Activated T-cell treated with anti-CD3 and anti-CD28 coated beads, Interleukin-2, amount 50 U/mL, for 24 hours (primary cell): ENCODE results near the gene LMF2.
A peak's percentile ranks its signal among the peaks of the same experiment; 100 is the strongest.
"Not testable (repeated sequence)": the region's sequence is repeated elsewhere in the genome, so short reads cannot be mapped to it uniquely, and the experiment has no call there.

Experiments used
- DNase-seq: peaks from one replicate; pipeline ENCODE4 v3.0.0-alpha.2; 2020
- H3K27ac Mint-ChIP-seq: 2 replicates; pipeline ENCODE4 v1.8.0; 2020; ENCODE audit warnings: mild to moderate bottlenecking, mixed read lengths
- H3K27me3 Mint-ChIP-seq: 2 replicates; pipeline ENCODE4 v1.8.0; 2020; ENCODE audit warnings: mixed read lengths
- H3K36me3 Mint-ChIP-seq: 2 replicates; pipeline ENCODE4 v1.8.0; 2020; ENCODE audit warnings: low read depth, mixed read lengths
- H3K4me1 Mint-ChIP-seq: 2 replicates; pipeline ENCODE4 v1.8.0; 2020; ENCODE audit warnings: low read depth, mixed read lengths
- H3K4me3 Mint-ChIP-seq: 2 replicates; pipeline ENCODE4 v1.8.0; 2020; ENCODE audit warnings: mild to moderate bottlenecking, moderate library complexity, mixed read lengths
- H3K9me3 Mint-ChIP-seq: 2 replicates; pipeline ENCODE4 v1.8.0; 2020; ENCODE audit warnings: mixed read lengths

LMF2 gene

GRCh38 chr22:50544078-50544745 is 36.7 kb upstream of the LMF2 start:
- Mint-ChIP-seq H3K4me1 (peaks cover 66% of the 10 kb centered on the region), H3K27ac (peak overlapping the region; percentile 72), H3K36me3 (no peaks in the 10 kb centered on the region), H3K9me3 (no peaks in the 10 kb centered on the region), H3K4me3 (peak overlapping the region; percentile 45), H3K27me3 (no peaks in the 10 kb centered on the region)
- peak; percentile 88 for DNase-seq

DNA sequence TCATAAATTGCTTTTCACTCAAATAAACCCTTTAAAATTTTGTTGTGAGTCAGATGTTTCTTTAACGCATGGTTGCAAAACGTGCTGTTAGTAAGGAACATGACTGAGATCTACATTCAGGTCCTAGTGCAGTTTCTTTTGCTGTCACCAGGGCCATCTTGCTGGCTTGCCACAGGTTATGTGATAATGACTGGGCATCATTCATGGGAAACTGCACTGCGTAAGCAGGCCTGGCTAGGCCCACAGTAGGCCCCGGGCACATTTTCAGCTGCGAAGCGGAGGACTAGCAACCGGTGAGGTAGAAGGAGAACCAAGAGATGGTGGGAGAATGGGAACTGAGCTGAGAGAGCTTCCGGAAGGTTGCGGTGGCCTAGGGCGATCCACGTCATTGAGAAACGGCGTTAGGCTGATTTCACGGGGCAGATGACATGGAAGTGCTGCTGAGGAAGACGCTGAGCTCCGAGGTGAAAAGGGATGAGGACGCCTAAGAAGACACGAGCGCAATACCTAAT is 35.0 kb upstream of the LMF2 start:
- Mint-ChIP-seq H3K9me3 (no peaks in the 10 kb centered on the region), H3K4me1 (peaks cover 74% of the 10 kb centered on the region), H3K27me3 (no peaks in the 10 kb centered on the region), H3K27ac (peak overlapping the region; percentile 91), H3K36me3 (no peaks in the 10 kb centered on the region), H3K4me3 (no peak overlapping the region)
- no peak for DNase-seq

- Mint-ChIP-seq H3K4me3 (peak overlapping the region; percentile 1), H3K4me1 (peaks cover 78% of the 10 kb centered on the region), H3K27ac (peak overlapping the region; percentile 91)
- H3K36me3 Mint-ChIP-seq, H3K27me3 Mint-ChIP-seq, H3K9me3 Mint-ChIP-seq, DNase-seq: not testable (repeated sequence)
Measured at GRCh38 chr22:50541667-50542026, 34.1 kb upstream of the LMF2 start.

GRCh38 chr22:50540381-50540780 is 32.9 kb upstream of the LMF2 start:
- peaks cover 74% of the 10 kb centered on the region for H3K4me1 Mint-ChIP-seq
- H3K9me3 Mint-ChIP-seq, result no peaks in the 10 kb centered on the region
- H3K27me3 Mint-ChIP-seq, result no peaks in the 10 kb centered on the region
- no peak overlapping the region for H3K4me3 Mint-ChIP-seq
- peak overlapping the region; percentile 91 for H3K27ac Mint-ChIP-seq
- no peaks in the 10 kb centered on the region for H3K36me3 Mint-ChIP-seq
- DNase-seq, result no peak

GRCh38 chr22:50537765-50538164 is 30.3 kb upstream of the LMF2 start:
- Mint-ChIP-seq H3K9me3 (no peaks in the 10 kb centered on the region), H3K36me3 (no peaks in the 10 kb centered on the region), H3K4me1 (peaks cover 78% of the 10 kb centered on the region), H3K27ac (peak overlapping the region; percentile 99), H3K27me3 (no peaks in the 10 kb centered on the region), H3K4me3 (peak overlapping the region; percentile 59)
- DNase-seq, result peak; percentile 9

- Mint-ChIP-seq H3K4me3 (no peak overlapping the region), H3K36me3 (peaks cover under 1% of the 10 kb centered on the region), H3K27ac (no peak overlapping the region), H3K27me3 (no peaks in the 10 kb centered on the region), H3K4me1 (peaks cover 67% of the 10 kb centered on the region), H3K9me3 (no peaks in the 10 kb centered on the region)
- no peak for DNase-seq
Measured at GRCh38 chr22:50536226-50536625, 28.7 kb upstream of the LMF2 start.

DNA sequence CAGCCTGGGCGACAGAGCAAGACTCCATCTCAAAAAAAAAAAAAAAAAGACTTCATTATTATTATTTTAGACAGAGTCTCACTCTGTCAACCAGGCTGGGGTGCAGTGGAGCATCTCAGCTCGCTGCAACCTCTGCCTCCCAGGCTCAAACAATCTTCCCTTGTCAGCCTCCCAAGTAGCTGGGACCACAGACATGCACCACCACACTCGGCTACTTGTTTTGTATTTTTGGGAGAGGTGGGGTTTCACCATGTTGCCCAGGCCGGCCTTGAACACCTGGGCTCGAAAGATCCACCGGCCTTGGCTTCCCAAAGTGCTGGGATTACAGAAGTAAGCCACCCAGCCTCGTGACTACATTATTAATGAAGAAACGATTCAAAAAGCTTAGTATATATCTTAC is 27.6 kb upstream of the LMF2 start:
- DNase-seq, result no peak
- Mint-ChIP-seq H3K4me3 (no peak overlapping the region), H3K36me3 (peaks cover 2% of the 10 kb centered on the region), H3K9me3 (no peaks in the 10 kb centered on the region), H3K27me3 (no peaks in the 10 kb centered on the region), H3K4me1 (peaks cover 59% of the 10 kb centered on the region), H3K27ac (peak overlapping the region; percentile 33)

DNA sequence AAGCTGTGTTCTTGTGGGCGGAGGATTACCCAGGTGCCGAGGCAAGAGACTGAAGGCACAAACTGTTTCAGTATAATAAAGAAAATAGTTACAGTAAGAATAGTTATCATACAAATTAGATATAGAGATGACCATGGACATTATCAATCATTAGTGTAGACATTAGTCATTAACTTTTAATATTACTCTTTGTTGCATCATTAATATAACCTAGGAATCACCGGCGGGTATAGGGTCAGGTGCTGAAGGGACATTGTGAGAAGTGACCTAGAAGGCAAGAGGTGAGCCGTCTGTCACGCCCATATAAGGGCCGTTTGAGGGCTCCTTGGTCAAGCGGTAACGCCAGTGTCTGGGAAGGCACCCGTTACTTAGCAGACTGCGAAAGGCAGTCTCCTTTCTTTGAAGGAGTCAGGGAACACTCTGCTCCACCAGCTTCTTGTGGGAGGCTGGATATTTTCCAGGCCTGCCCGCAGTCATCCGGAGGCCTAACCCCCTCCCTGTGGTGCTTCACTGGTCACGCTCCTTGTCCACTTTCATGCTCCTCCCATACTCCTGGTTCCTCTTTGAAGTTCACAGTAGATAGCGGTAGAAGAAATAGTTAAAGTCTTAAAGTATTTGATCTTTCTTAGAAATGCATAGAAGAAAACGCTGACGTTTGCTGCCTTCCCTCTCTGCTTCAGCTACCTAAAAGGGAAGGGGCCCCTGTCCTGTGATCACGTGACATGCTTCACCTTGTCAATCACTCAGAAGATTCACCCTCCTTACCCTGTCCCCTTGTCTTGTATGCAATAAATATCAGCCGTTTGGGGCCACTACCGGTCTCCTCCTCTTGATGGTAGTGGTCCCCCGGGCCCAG is 26.6 kb upstream of the LMF2 start:
- peaks cover 50% of the 10 kb centered on the region for H3K4me1 Mint-ChIP-seq
- H3K27ac Mint-ChIP-seq, result peak overlapping the region; percentile 66
- not testable (repeated sequence) for H3K36me3 Mint-ChIP-seq, H3K27me3 Mint-ChIP-seq, DNase-seq, H3K9me3 Mint-ChIP-seq
- H3K4me3 Mint-ChIP-seq, result peak overlapping the region; percentile 15

DNA sequence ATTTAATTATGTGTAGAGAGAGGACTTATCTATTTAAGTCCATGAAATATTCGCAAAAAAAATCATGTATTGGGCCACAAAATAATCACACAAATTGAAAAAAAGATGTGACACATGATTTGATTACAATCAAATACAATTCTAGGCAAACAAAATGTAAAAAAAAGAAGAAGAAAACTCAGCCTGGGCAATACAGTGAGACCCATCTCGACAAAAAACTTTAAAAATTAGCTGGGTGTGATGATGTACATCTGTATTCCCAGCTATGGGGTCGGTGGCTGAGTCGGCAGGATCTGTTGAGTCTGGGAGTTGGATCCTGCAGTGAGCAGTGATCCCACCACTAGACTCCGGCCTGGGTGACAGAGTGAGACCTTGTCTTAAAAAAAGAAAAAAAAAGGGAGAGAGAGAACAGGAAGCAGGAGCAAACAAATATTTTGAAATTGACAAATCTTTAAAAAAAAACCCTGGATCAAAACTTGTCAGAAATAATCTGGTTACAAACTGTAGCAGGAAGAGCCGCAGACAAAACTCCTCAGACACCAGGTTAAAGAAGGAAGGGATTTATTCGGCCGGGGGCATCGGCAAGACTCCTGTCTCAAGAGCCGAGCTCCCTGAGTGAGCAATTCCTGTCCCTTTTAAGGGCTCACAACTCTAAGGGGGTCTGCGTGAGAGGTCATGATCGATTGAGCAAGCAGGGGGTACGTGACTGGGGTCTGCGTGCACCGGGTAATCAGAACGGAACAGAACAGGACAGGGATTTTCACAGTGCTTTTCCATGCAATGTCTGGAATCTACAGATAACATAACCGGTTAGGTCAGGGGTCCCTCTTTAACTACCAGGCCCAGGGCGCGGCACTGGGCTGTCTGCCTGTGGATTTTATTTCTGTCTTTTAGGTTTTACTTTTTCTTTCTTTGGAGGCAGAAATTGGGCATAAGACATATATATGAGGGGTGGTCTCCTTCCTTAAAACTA is 25.6 kb upstream of the LMF2 start:
- Mint-ChIP-seq H3K4me3 (peak overlapping the region; percentile 90), H3K27me3 (no peaks in the 10 kb centered on the region), H3K4me1 (peaks cover 52% of the 10 kb centered on the region), H3K9me3 (no peaks in the 10 kb centered on the region), H3K27ac (peak overlapping the region; percentile 87), H3K36me3 (peaks cover 12% of the 10 kb centered on the region)
- no peak for DNase-seq

- Mint-ChIP-seq H3K36me3 (peaks cover 22% of the 10 kb centered on the region), H3K4me1 (peaks cover 53% of the 10 kb centered on the region), H3K27ac (peak overlapping the region; percentile 97), H3K4me3 (peak overlapping the region; percentile 90), H3K9me3 (no peaks in the 10 kb centered on the region), H3K27me3 (no peaks in the 10 kb centered on the region)
- peak; percentile 37 for DNase-seq
Measured at GRCh38 chr22:50531962-50532674, 24.6 kb upstream of the LMF2 start.

DNA sequence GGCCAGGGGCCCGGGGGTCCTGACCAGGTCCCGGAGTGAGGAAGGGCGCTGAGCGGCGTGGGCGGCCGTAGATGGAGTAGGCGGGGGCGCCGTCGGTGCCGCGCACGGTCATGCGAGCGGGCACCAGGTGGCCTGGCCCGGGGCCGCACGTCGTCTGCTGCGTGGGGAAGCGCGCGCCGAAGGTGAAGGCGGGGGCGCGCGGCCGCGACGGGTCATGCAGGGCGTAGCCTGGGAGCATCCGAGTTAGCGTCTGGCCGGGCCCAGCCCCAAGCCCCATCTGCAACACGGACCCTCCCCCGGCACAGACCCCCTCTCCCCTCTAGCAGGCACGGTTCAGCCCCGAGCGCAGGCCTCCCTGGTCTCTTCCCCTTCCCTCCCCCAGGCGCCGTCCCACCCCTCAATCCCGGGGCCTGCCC is 24.1 kb upstream of the LMF2 start:
- peak overlapping the region; percentile 97 for H3K27ac Mint-ChIP-seq

DNA sequence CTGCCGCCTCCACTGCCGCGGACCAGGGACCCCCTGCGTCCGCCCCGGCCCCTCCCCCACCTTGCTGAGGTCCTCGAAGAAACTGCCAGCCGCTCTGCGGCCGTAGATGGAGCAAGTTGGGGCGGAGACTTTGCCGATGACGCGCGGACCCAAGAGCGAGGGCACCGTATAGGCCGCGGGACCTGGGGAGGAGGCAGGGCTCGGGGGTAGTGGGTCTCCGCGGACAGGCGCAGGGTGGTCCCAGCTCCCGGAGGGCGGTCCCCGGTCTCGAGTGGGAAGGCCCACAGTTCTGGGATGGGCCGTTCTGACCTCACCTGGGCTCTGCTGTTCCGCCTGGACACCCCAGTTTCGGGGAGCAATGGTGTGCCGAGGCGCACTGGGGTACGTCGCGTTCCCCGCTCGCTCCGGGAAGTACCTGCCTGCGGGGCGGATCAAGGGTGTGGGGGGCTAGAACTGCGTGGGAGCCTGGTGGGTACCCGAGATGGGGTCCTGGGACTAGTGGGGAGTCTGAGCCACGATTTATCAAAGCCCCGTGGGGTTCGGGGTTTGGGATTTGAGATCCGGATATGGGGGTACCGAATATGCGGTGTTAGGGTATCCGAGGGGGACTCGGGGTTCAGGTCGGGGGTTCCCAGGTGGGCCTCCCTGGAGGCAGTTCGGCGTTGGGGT is 23.5 kb upstream of the LMF2 start:
- no peaks in the 10 kb centered on the region for H3K9me3 Mint-ChIP-seq
- peaks cover 24% of the 10 kb centered on the region for H3K36me3 Mint-ChIP-seq
- peak overlapping the region; percentile 90 for H3K4me3 Mint-ChIP-seq
- no peaks in the 10 kb centered on the region for H3K27me3 Mint-ChIP-seq
- peak; percentile 89 for DNase-seq
- H3K27ac Mint-ChIP-seq, result peak overlapping the region; percentile 97
- H3K4me1 Mint-ChIP-seq, result peaks cover 49% of the 10 kb centered on the region

More for the DNA sequence above, 24.1 kb upstream of the LMF2 start:
- Mint-ChIP-seq H3K4me3 (peak overlapping the region; percentile 90), H3K9me3 (no peaks in the 10 kb centered on the region), H3K27me3 (no peaks in the 10 kb centered on the region), H3K4me1 (peaks cover 54% of the 10 kb centered on the region), H3K36me3 (peaks cover 24% of the 10 kb centered on the region)
- peak; percentile 84 for DNase-seq

DNA sequence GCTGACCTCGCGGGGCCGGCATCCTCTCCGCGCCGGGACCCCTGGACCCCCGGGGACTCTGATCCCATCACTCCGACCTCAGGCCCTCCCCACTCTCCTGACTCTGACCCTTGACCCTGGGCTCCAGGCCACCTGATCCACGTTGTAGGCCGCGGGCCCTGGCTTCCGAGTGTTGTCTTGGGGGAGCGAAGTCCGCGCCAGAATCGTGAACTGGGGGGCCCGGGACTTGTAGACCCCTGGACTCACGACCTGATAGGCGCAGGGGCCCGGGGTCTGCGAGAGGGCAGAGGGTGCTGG is 23.0 kb upstream of the LMF2 start:
- H3K4me3 Mint-ChIP-seq, result peak overlapping the region; percentile 90
- peaks cover 24% of the 10 kb centered on the region for H3K36me3 Mint-ChIP-seq
- H3K4me1 Mint-ChIP-seq, result peaks cover 49% of the 10 kb centered on the region
- H3K9me3 Mint-ChIP-seq, result no peaks in the 10 kb centered on the region
- H3K27me3 Mint-ChIP-seq, result no peaks in the 10 kb centered on the region
- no peak for DNase-seq
- H3K27ac Mint-ChIP-seq, result peak overlapping the region; percentile 97
